ENCODE data around the gene GLIS1. TPM values are rescaled to one million over a fixed set of nuclear protein-coding genes. Genes with fewer than 3 reads are reported as not detected.

Gene GLIS1
- total and polyA plus RNA-seq, 2 experiments from 2014 or later: 0.13 to 1.3 TPM

DNA sequence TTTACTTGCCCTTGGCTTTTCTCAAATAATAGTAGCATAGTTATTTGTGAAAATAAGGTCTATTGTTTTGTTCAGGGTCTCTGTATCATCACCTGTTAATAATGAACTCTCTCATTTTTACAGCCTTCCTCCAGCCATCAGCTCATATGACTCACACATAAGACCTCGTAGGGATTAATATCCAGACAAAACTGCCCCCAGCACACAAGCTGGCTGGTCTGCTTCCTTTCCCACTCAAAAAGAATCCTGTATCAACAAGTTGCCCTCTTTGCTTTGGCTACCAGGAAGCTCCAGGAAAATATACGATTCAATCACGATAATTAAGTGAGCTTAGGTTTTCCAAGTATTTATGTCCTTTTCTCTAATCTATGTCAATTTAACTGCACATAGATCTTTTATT, 160.6 kb downstream of the GLIS1 start:
- no peak for TF ChIP-seq EZH2phosphoT487 (IDR thresholded peaks at IDR 0.05; ENCODE audit: low read depth, severe bottlenecking, unreplicated experiment)
- no peak for TF ChIP-seq EZH2 (IDR thresholded peaks at IDR 0.05; ENCODE audit: borderline replicate concordance)
- TF ChIP-seq, protein P1, sequence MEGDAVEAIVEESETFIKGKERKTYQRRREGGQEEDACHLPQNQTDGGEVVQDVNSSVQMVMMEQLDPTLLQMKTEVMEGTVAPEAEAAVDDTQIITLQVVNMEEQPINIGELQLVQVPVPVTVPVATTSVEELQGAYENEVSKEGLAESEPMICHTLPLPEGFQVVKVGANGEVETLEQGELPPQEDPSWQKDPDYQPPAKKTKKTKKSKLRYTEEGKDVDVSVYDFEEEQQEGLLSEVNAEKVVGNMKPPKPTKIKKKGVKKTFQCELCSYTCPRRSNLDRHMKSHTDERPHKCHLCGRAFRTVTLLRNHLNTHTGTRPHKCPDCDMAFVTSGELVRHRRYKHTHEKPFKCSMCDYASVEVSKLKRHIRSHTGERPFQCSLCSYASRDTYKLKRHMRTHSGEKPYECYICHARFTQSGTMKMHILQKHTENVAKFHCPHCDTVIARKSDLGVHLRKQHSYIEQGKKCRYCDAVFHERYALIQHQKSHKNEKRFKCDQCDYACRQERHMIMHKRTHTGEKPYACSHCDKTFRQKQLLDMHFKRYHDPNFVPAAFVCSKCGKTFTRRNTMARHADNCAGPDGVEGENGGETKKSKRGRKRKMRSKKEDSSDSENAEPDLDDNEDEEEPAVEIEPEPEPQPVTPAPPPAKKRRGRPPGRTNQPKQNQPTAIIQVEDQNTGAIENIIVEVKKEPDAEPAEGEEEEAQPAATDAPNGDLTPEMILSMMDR (IDR thresholded peaks at IDR 0.05; ENCODE audit: poor library complexity): no peak
- H3K27me3 ChIP-seq: no peaks in the 10 kb centered on the region

DNA sequence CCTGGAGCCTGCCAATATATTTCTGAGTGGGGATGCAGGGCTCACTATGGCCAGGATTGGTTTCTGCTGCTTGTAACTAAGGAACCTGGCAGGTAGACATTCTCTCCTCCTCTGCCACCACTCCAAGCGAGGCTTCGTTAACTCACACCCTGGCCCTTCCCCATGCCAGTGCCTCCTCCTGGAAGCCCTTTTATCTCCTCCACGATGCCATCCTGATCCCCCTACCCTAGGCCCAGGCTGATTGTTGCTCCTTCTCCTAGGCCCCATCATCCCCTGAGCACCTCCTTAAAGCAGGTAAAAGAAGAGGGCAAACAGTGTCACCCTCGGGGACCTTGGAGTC, 161.2 kb downstream of the GLIS1 start:
- Histone ChIP-seq H4K20me1 (ENCODE audit: insufficient read depth, poor library complexity, severe bottlenecking) (no peaks in the 10 kb centered on the region), H2AFZ (no peak overlapping the region), H3K27ac (no peak overlapping the region), H3K9me2 (replicated peaks; ENCODE audit: insufficient read depth) (no peaks in the 10 kb centered on the region), H3K4me3 (no peak overlapping the region), H3K9me3 (ENCODE audit: low read depth) (no peaks in the 10 kb centered on the region), H3K4me2 (no peak overlapping the region), H3K27me3 (no peaks in the 10 kb centered on the region), H3K79me2 (no peaks in the 10 kb centered on the region), H3K4me1 (ENCODE audit: insufficient read depth) (peaks cover 20% of the 10 kb centered on the region), H3K36me3 (replicated peaks; ENCODE audit: insufficient read depth, low read depth) (no peaks in the 10 kb centered on the region)
- TF ChIP-seq EZH2phosphoT487 (IDR thresholded peaks at IDR 0.05; ENCODE audit: low read depth, severe bottlenecking, unreplicated experiment) (no peak), EZH2 (IDR thresholded peaks at IDR 0.05; ENCODE audit: borderline replicate concordance) (no peak)
- TF ChIP-seq, protein P1 (IDR thresholded peaks at IDR 0.05; ENCODE audit: poor library complexity): no peak
- 86% methylated on average over 4 of the region's 4 CpGs for WGBS (ENCODE audit: low lambda C conversion rate, missing lambda C conversion rate)
- DNase-seq (ENCODE audit: low spot score): no peak

More for the DNA sequence above, 160.6 kb downstream of the GLIS1 start:
- 85% methylated on average over 3 of the region's 3 CpGs for WGBS (ENCODE audit: low lambda C conversion rate, missing lambda C conversion rate)
- H4K20me1 ChIP-seq (ENCODE audit: insufficient read depth, poor library complexity, severe bottlenecking): no peaks in the 10 kb centered on the region
- no peaks in the 10 kb centered on the region for H3K9me2 ChIP-seq (replicated peaks; ENCODE audit: insufficient read depth)
- H3K79me2 ChIP-seq: no peaks in the 10 kb centered on the region
- H3K27ac ChIP-seq: no peak overlapping the region
- no peak for DNase-seq (ENCODE audit: low spot score)
- peaks cover 23% of the 10 kb centered on the region for H3K4me1 ChIP-seq (ENCODE audit: insufficient read depth)
- H2AFZ ChIP-seq: no peak overlapping the region
- no peak overlapping the region for H3K4me3 ChIP-seq
- H3K4me2 ChIP-seq: no peak overlapping the region
- H3K36me3 ChIP-seq (replicated peaks; ENCODE audit: insufficient read depth, low read depth): no peaks in the 10 kb centered on the region
- H3K9me3 ChIP-seq (ENCODE audit: low read depth): no peaks in the 10 kb centered on the region

DNA sequence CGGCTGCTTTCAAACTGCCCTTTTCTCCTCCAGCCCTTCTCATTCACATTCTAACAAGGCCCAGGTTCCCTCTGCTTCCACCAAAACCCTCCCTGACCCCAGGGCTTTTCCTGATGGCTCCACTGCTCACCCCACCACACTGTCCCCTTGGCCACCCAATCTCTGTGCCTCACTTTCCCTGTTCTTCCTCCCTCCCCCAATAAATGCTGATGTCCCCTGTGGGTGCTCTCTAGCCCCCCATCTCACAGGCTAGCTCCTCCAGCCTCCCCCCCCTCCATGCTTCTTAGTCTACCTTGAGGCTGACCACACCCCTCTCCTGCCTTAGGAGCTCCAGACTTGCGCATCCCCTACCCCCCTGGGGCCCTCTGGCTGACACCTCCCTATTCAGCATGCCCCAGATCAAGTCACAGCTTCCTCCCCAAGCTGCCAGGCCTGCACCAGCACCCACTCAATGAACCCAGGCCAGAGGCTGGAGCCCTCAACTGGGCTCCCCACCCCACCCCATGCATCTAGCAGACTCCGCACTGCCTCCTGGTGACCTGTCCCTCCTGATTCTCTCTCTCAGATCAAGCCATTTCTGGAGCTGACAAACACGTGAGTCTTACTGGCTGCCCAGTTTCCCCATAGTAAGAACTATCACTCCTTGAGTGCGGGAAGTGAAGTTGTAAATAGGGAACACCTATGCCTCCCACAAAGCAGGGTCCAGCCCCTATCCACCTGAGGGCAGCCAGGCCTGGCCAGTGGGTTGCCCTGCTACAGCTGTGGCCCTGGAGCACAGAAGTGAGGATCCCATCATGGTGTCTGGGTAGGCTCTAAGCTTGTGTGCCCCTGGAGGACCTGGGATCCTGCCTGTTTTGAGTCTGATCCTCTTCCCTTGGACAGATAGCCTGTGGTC, 161.9 kb downstream of the GLIS1 start:
- H3K4me1 ChIP-seq (ENCODE audit: insufficient read depth): peaks cover 20% of the 10 kb centered on the region
- TF ChIP-seq, protein P1 (IDR thresholded peaks at IDR 0.05; ENCODE audit: poor library complexity): no peak
- TF ChIP-seq EZH2 (IDR thresholded peaks at IDR 0.05; ENCODE audit: borderline replicate concordance) (no peak), EZH2phosphoT487 (IDR thresholded peaks at IDR 0.05; ENCODE audit: low read depth, severe bottlenecking, unreplicated experiment) (no peak)
- H3K9me3 ChIP-seq (ENCODE audit: low read depth): no peaks in the 10 kb centered on the region
- no peak overlapping the region for H3K27ac ChIP-seq
- H3K4me3 ChIP-seq: no peak overlapping the region
- no peak overlapping the region for H2AFZ ChIP-seq
- H3K4me2 ChIP-seq: no peak overlapping the region
- H3K36me3 ChIP-seq (replicated peaks; ENCODE audit: insufficient read depth, low read depth): no peaks in the 10 kb centered on the region
- no peaks in the 10 kb centered on the region for H4K20me1 ChIP-seq (ENCODE audit: insufficient read depth, poor library complexity, severe bottlenecking)
- H3K9me2 ChIP-seq (replicated peaks; ENCODE audit: insufficient read depth): no peaks in the 10 kb centered on the region
- no peaks in the 10 kb centered on the region for H3K79me2 ChIP-seq
- no peak for DNase-seq (ENCODE audit: low spot score)
- no peaks in the 10 kb centered on the region for H3K27me3 ChIP-seq
- 92% methylated on average over 5 of the region's 5 CpGs for WGBS (ENCODE audit: low lambda C conversion rate, missing lambda C conversion rate)
